ENCODE data around the gene AP1M1.

GRCh38 chr19:16293118-16294091 is 95.7 kb downstream of the AP1M1 start:
- TF ChIP-seq CEBPB (IDR thresholded peaks at IDR 0.05; ENCODE audit: low read depth, low read length): peak; percentile 96
- TF ChIP-seq CTCF (conservative IDR thresholded peaks at IDR 0.05; ENCODE audit: low read depth, low read length): no peak
- TF ChIP-seq POLR2A (IDR thresholded peaks at IDR 0.05; ENCODE audit: low read depth, low read length): peak; percentile 67
- TF ChIP-seq RAD21 (IDR thresholded peaks at IDR 0.05; ENCODE audit: low read length): no peak
- TF ChIP-seq USF2 (IDR thresholded peaks at IDR 0.05; ENCODE audit: low read depth, low read length): no peak
- TF ChIP-seq RFX5 (IDR thresholded peaks at IDR 0.05; ENCODE audit: low read depth, low read length): no peak
- no peak for TF ChIP-seq ELK1 (IDR thresholded peaks at IDR 0.05; ENCODE audit: borderline replicate concordance, low read depth, low read length)
- TF ChIP-seq RCOR1 (IDR thresholded peaks at IDR 0.05; ENCODE audit: insufficient replicate concordance, low read length): peak; percentile 58
- no peak; the same call in 1 of the 2 replicates for TF ChIP-seq MAFK (IDR thresholded peaks at IDR 0.05; ENCODE audit: low read depth, low read length)

Measured in IMR-90 (cell line).